Neutrophil (primary cell): ENCODE measurements around the gene METRN.

Experiments
- H3K27ac ChIP-seq: fragments of 200-600 bp; sonication (generic); 2 replicates; pipeline ENCODE4 v1.5.1; 2016; ENCODE audit warnings: mild to moderate bottlenecking, moderate library complexity
- H3K27me3 ChIP-seq: fragments of 200-600 bp; sonication (generic); 2 replicates; pipeline ENCODE4 v1.6.0; 2016; ENCODE audit warnings: mild to moderate bottlenecking
- H3K36me3 ChIP-seq: fragments of 200-600 bp; sonication (generic); 2 replicates; pipeline ENCODE4 v1.5.1; 2017
- H3K4me1 ChIP-seq, 2 experiments: fragments of 200-600 bp in 1 of 2; sonication (generic) in 1 of 2; 1 replicate in 1 of 2; 2 replicates in 1 of 2; pipeline versions ENCODE4 v1.5.1 to v1.6.1; 2013 to 2016; ENCODE audit warnings: low read depth in 1 of 2, low read length in 1 of 2, mild to moderate bottlenecking in 1 of 2, moderate library complexity in 1 of 2; ENCODE audit not compliant: control insufficient read depth in 1 of 2, insufficient read depth in 1 of 2
- H3K4me3 ChIP-seq, 2 experiments: fragments of 200-600 bp in 1 of 2; sonication (generic) in 1 of 2; 1 replicate in 1 of 2; 2 replicates in 1 of 2; pipeline ENCODE4 v1.5.1; 2013 to 2016; ENCODE audit warnings: low read depth in 1 of 2, low read length in 1 of 2, mild to moderate bottlenecking in 1 of 2, moderate library complexity in 1 of 2
- H3K9me3 ChIP-seq: fragments of 200-600 bp; sonication (generic); 2 replicates; pipeline ENCODE4 v1.5.1; 2016
- CTCF ChIP-seq: fragments of 200-600 bp; sonication (generic); IDR thresholded peaks from 2 replicates; pipeline ENCODE4 v1.5.1; 2016; ENCODE audit warnings: antibody characterized with exemption

METRN gene

GRCh38 chr16:698911-699671 lies 15.8 kb upstream of the METRN start:
- H3K27me3 ChIP-seq: peaks cover 100% of the 10 kb centered on the region
- peaks cover 8 to 17% of the 10 kb centered on the region in 2 experiments for H3K4me1 ChIP-seq

DNA sequence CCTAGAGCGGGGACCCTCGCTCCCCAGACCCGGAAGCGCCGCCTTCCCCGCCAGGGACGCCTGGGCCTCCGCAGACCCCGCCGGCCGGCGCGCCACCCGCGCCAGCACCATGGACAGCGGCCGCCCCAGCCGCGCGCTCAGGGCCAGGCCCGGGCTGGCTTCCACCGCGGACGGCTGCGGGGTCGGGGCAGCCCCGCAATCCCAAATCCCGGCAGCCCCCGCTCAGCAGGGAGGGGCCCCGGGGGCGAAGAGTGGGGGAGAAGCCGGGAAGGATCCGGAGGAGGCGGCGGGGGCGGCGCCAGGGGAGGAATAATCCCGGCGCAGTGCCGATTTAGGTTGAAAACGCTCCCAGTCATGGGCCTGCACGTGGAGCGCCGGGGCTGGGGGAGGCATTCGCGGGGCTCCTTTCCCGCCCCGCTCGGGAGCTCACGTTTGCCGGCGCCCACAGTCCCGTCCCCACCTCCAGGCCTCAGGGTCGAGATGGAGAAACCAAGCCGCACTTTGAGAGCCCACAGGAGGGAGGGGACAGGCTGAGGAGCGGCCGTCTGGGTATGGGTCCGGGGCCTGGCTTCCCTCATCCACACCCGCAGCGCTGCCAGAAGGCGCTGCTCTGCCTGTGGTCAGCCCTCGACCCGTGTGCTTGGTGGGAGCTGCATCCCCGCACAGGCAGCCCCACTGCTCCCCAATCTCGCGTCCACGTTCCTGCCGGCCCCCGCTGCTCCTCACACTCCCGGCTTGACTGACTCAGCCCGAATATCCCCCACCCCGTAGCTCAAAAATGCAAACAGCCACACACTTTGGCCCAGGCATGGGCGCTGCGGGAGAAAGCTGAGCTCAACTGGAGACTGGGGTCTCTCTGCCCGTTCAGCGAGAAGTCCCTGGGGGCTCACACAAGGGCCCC lies 14.0 kb upstream of the METRN start:
- H3K4me1 ChIP-seq: peaks cover under 1% of the 10 kb centered on the region in 2 experiments
- no peaks in the 10 kb centered on the region for H3K36me3 ChIP-seq
- no peak for TF ChIP-seq CTCF
- no peak overlapping the region for H3K27ac ChIP-seq
- H3K9me3 ChIP-seq: no peaks in the 10 kb centered on the region
- peaks cover 99% of the 10 kb centered on the region for H3K27me3 ChIP-seq
- no peak overlapping the region for H3K4me3 ChIP-seq

More at GRCh38 chr16:698911-699671, 15.8 kb upstream of the METRN start:
- no peaks in the 10 kb centered on the region for H3K36me3 ChIP-seq
- H3K4me3 ChIP-seq: no peak overlapping the region
- TF ChIP-seq CTCF: no peak
- H3K27ac ChIP-seq: no peak overlapping the region
- no peaks in the 10 kb centered on the region for H3K9me3 ChIP-seq

GRCh38 chr16:702341-702740 lies 12.6 kb upstream of the METRN start:
- Histone ChIP-seq H3K4me1 (no peaks in the 10 kb centered on the region), H3K36me3 (no peaks in the 10 kb centered on the region), H3K9me3 (no peaks in the 10 kb centered on the region), H3K27me3 (peaks cover 99% of the 10 kb centered on the region), H3K4me3 (no peak overlapping the region), H3K27ac (no peak overlapping the region)
- TF ChIP-seq CTCF: no peak

DNA sequence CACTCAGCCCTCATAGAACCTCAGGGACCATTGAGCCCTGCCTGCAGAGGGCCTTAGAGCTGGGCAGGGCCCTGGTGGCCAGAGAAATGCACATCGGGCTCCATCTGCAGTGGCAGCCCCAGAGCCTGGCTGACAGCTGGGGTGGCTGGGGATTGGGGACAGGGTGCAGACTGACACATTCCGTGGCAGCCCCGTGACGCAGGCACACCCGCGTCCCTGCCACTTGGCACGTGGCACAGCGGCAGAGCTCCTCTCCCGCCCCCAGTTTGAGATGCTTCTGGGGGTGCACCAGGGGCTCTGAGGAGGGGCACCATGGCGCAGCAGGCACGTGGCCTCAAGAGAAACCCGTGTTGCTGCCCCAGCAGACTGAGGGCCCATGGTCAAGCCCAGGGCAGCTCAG lies 11.5 kb upstream of the METRN start:
- Histone ChIP-seq H3K4me3 (no peak overlapping the region), H3K27ac (no peak overlapping the region), H3K9me3 (no peaks in the 10 kb centered on the region), H3K4me1 (no peaks in the 10 kb centered on the region), H3K36me3 (no peaks in the 10 kb centered on the region), H3K27me3 (peaks cover 99% of the 10 kb centered on the region)
- no peak for TF ChIP-seq CTCF

DNA sequence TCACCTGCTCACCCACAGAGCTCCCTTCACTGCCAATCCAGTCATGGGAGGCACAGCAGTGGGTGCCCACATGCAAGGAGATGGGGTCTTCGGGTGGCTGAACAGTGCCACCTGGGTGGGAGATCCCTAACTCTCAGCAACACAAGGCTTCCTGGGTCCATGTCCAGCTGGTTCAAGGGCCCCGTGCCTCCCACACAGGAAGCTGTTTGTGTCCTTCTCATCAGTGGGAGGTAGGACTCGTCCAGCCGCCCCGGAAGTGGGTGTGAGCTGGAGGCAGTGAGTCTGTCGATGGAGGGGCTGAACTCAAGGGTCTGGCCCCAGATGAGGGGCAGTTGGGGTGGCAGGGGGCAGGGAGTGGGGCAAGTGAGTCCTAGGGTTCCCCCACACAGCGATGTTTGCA lies 10.9 kb upstream of the METRN start:
- H3K4me3 ChIP-seq: no peak overlapping the region
- H3K9me3 ChIP-seq: no peaks in the 10 kb centered on the region
- H3K27ac ChIP-seq: no peak overlapping the region
- H3K4me1 ChIP-seq: no peaks in the 10 kb centered on the region
- TF ChIP-seq CTCF: no peak
- peaks cover 99% of the 10 kb centered on the region for H3K27me3 ChIP-seq
- H3K36me3 ChIP-seq: no peaks in the 10 kb centered on the region
